SK-N-MC (cell line): Measurements from ENCODE around the gene PHF8.

Experiments used
- EZH2 ChIP-seq: fragments of 200-600 bp; sonication (generic); IDR thresholded peaks from one replicate; pipeline ENCODE4 v1.6.1; 2017; ENCODE audit warnings: antibody characterized with exemption
- POLR2AphosphoS5 ChIP-seq: IDR thresholded peaks from 2 replicates; pipeline ENCODE4 v1.6.1; 2012; ENCODE audit warnings: mild to moderate bottlenecking, low read depth, low read length, borderline replicate concordance

DNA sequence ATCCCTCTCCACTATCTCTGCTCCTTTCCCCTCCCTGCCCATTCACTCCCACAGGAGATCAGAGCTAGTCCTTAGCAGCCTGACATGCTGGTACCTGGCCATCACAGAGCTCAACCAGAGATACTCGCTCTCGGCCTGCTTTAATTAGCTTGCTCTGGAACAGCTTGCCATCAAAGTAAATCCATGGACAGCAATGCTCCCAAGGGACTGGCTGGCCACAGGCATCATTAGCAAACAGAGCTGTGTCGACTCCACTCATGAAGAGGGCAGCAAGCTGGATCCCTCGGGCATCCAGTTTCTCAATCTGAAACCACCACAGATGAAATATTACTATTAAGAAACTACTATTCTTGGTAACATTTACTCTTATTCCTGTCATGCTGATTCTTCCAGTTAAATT, 43.4 kb upstream of the PHF8 start:
- TF ChIP-seq EZH2 (no peak), POLR2AphosphoS5 (no peak)
